Panc1 (cell line): ENCODE measurements around the gene RBFOX1. TPM values are rescaled to one million over a fixed set of nuclear protein-coding genes. Genes with fewer than 3 reads are reported as not detected.

ENCODE experiments used
- ATAC-seq: fragments of 200-7000 bp; cut with Tn5 transposase; 2 replicates; pipeline ENCODE4 v1.9.1; 2020; ENCODE audit warnings: mild to moderate bottlenecking, moderate library complexity
- BruUV-seq: library from RNA; stranded (reverse); fragments of 400-500 nt; replicated peaks from 2 replicates; lab custom pipeline; 2021; lab: Mats Ljungman, UMichigan
- CTCF ChIA-PET: fragments of 300-600 bp; sonication (Branson Sonifier 250); formaldehyde crosslinking; loops from one replicate; lab custom pipeline; 2022; ENCODE audit warnings: antibody characterized with exemption; lab: Charles Lee
- POLR2A ChIA-PET: fragments of 300-600 bp; sonication (Branson Sonifier 250); formaldehyde crosslinking; loops from one replicate; lab custom pipeline; 2022; ENCODE audit warnings: antibody characterized with exemption; lab: Charles Lee
- DNase-seq: peaks from one replicate; pipeline ENCODE4 v3.0.0-alpha.2; 2010; ENCODE audit warnings: low read depth, low spot score
- H3K27ac ChIP-seq: 2 replicates; pipeline ENCODE4 v1.5.1; 2011; ENCODE audit warnings: mild to moderate bottlenecking, low read length, inconsistent platforms
- H3K27me3 ChIP-seq: fragments of 200-500 bp; sonication (Bioruptor generic); 2 replicates; pipeline ENCODE4 v1.6.0; 2014; ENCODE audit warnings: low read length, inconsistent platforms; ENCODE audit not compliant: control insufficient read depth, insufficient read depth
- H3K36me3 ChIP-seq: fragments of 200-500 bp; sonication (Bioruptor generic); 2 replicates; pipeline ENCODE4 v1.5.1; 2014; ENCODE audit warnings: inconsistent platforms, mild to moderate bottlenecking, low read length, moderate library complexity; ENCODE audit not compliant: control insufficient read depth, insufficient read depth
- H3K4me1 ChIP-seq: 2 replicates; pipeline ENCODE4 v1.5.1; 2011; ENCODE audit warnings: inconsistent platforms, mild to moderate bottlenecking, low read length, moderate library complexity; ENCODE audit not compliant: control insufficient read depth, insufficient read depth
- H3K4me3 ChIP-seq, 2 experiments: 2 replicates each; pipeline ENCODE4 v1.5.1; 2011 to 2012; ENCODE audit warnings: low read depth in 2 of 2, low read length in 2 of 2, mild to moderate bottlenecking in 2 of 2, inconsistent platforms in 1 of 2, moderate library complexity in 1 of 2
- H3K9me3 ChIP-seq: fragments of 200-500 bp; sonication (Bioruptor generic); 2 replicates; pipeline ENCODE4 v1.5.1; 2014; ENCODE audit warnings: low read depth, mild to moderate bottlenecking, inconsistent platforms, low read length, moderate library complexity; ENCODE audit not compliant: control insufficient read depth, insufficient read depth
- CTCF ChIP-seq: fragments of 450-650 bp; IDR thresholded peaks from 2 replicates; pipeline ENCODE4 v1.5.1; 2017; ENCODE audit warnings: mild to moderate bottlenecking
- POLR2AphosphoS5 ChIP-seq: IDR thresholded peaks from 2 replicates; pipeline ENCODE4 v1.6.1; 2012; ENCODE audit warnings: mild to moderate bottlenecking, low read depth, low read length, moderate library complexity
- REST ChIP-seq, 2 experiments: IDR thresholded peaks; 2 replicates each; pipeline ENCODE4 v1.6.1; 2011 to 2012; ENCODE audit warnings: low read depth in 2 of 2, control low read depth in 1 of 2, low read length in 1 of 2, mild to moderate bottlenecking in 1 of 2, moderate library complexity in 1 of 2; ENCODE audit not compliant: insufficient read depth in 1 of 2
- SIN3A ChIP-seq: IDR thresholded peaks from 2 replicates; pipeline ENCODE4 v1.6.1; 2012; ENCODE audit warnings: low read depth, mild to moderate bottlenecking, low read length, moderate library complexity, borderline replicate concordance; ENCODE audit not compliant: insufficient read depth
- TCF7L2 ChIP-seq: IDR thresholded peaks from 2 replicates; pipeline ENCODE4 v1.6.1; 2011; ENCODE audit warnings: mild to moderate bottlenecking, low read depth, low read length, inconsistent platforms
- in situ Hi-C: cut with HindIII; loops from 2 replicates; pipeline ENCODE4 v1.10.0; 2016; ENCODE audit warnings: low sequenced_read_pairs, low pct_unique_long_range_greater_than_20kb
- intact Hi-C: fragments of 100-400 bp; cut with micrococcal nuclease; formaldehyde crosslinking; loops from one replicate; pipeline ENCODE4 v1.10.0; 2022; ENCODE audit not compliant: unreplicated experiment
- total RNA-seq: library from RNA; stranded (reverse); gene quantifications from one replicate; pipeline ENCODE4 v1.2.1, GENCODE V29; 2021; ENCODE audit not compliant: unreplicated experiment

Gene RBFOX1
- total RNA-seq, 1 experiment from 2014 or later = not detected

GRCh38 chr16:7290682-7291081, 42.0 kb upstream of the RBFOX1 start:
- no peaks in the 10 kb centered on the region for H3K4me1 ChIP-seq
- ATAC-seq (no peak), DNase-seq (no peak)
- in situ Hi-C loops (no loop called here), intact Hi-C loops (no loop called here)
- no TSS peak for BruUV-seq
- H3K27me3 ChIP-seq = no peaks in the 10 kb centered on the region
- no peak overlapping the region for H3K4me3 ChIP-seq
- H3K36me3 ChIP-seq = no peaks in the 10 kb centered on the region
- ChIA-PET POLR2A (no interaction called here), CTCF (no interaction called here)
- no peak for TF ChIP-seq SIN3A
- no peaks in the 10 kb centered on the region for H3K9me3 ChIP-seq
- H3K27ac ChIP-seq = no peak overlapping the region

GRCh38 chr16:7294020-7294419, 38.6 kb upstream of the RBFOX1 start:
- intact Hi-C loops = no loop called here
- BruUV-seq = no TSS peak
- no peaks in the 10 kb centered on the region for H3K27me3 ChIP-seq
- DNase-seq (no peak), ATAC-seq (no peak)
- no peak overlapping the region for H3K4me3 ChIP-seq
- no peaks in the 10 kb centered on the region for H3K36me3 ChIP-seq
- H3K4me1 ChIP-seq = no peaks in the 10 kb centered on the region
- no peak for TF ChIP-seq POLR2AphosphoS5
- no peak for TF ChIP-seq TCF7L2
- TF ChIP-seq SIN3A = no peak
- no peak for TF ChIP-seq REST (IDR thresholded peaks at IDR 0.05; ENCODE audit: insufficient read depth in 1 of 2, low read depth in 2 of 2, low read length in 1 of 2)
- TF ChIP-seq CTCF = no peak
- CTCF ChIA-PET = no interaction called here
- POLR2A ChIA-PET = no interaction called here
- H3K9me3 ChIP-seq = no peaks in the 10 kb centered on the region
- in situ Hi-C loops = no loop called here
- H3K27ac ChIP-seq = no peak overlapping the region

- Histone ChIP-seq H3K9me3 (no peaks in the 10 kb centered on the region), H3K4me1 (no peaks in the 10 kb centered on the region), H3K36me3 (no peaks in the 10 kb centered on the region), H3K27ac (no peak overlapping the region), H3K27me3 (peaks cover 12% of the 10 kb centered on the region), H3K4me3 (no peak overlapping the region)
- ChIA-PET CTCF (interaction anchor here (0.6 kb wide), 1 partner anchor 766 kb away, joined by 3 read pairs; no protein-coding TSS in a partner anchor), POLR2A (no interaction called here)
- BruUV-seq = no TSS peak
- DNase-seq (no peak), ATAC-seq (no peak)
- TF ChIP-seq REST (IDR thresholded peaks at IDR 0.05; ENCODE audit: insufficient read depth in 1 of 2, low read depth in 2 of 2, low read length in 1 of 2) (no peak), TCF7L2 (no peak), SIN3A (no peak), POLR2AphosphoS5 (no peak), CTCF (no peak)
- in situ Hi-C loops (no loop called here), intact Hi-C loops (no loop called here)
Measured at GRCh38 chr16:7303052-7303610, 29.5 kb upstream of the RBFOX1 start.
